Activated naive CD4-positive, alpha-beta T cell treated with anti-CD3 and anti-CD28 coated beads for 36 hours (primary cell): ENCODE measurements around the gene PLCXD3. TPM values are rescaled to one million over a fixed set of nuclear protein-coding genes. Genes with fewer than 3 reads are reported as not detected.

Experiments used
- CTCF ChIA-PET: fragments of 350-600 bp; sonication (Branson Sonifier 250); formaldehyde crosslinking; loops from one replicate; lab custom pipeline; 2021; ENCODE audit warnings: antibody characterized with exemption; lab: Charles Lee
- DNase-seq: peaks from one replicate; pipeline ENCODE4 v3.0.0-alpha.2; 2020
- H3K27ac Mint-ChIP-seq: one replicate; pipeline ENCODE4 v1.8.0; 2021; ENCODE audit warnings: mild to moderate bottlenecking, mixed read lengths
- H3K27me3 Mint-ChIP-seq: one replicate; pipeline ENCODE4 v1.8.0; 2021; ENCODE audit warnings: low read depth, mixed read lengths
- H3K36me3 Mint-ChIP-seq: one replicate; pipeline ENCODE4 v1.8.0; 2021; ENCODE audit warnings: low read depth, mixed read lengths
- H3K4me1 Mint-ChIP-seq: one replicate; pipeline ENCODE4 v1.8.0; 2021; ENCODE audit warnings: low read depth, mixed read lengths
- H3K4me3 Mint-ChIP-seq: one replicate; pipeline ENCODE4 v1.8.0; 2021; ENCODE audit warnings: mild to moderate bottlenecking, moderate library complexity, mixed read lengths
- H3K9me3 Mint-ChIP-seq: one replicate; pipeline ENCODE4 v1.8.0; 2021; ENCODE audit warnings: mixed read lengths
- intact Hi-C: fragments of 100-400 bp; cut with micrococcal nuclease; formaldehyde crosslinking; loops from one replicate; pipeline ENCODE4 v1.15.1; 2023
- total RNA-seq, 2 experiments: library from RNA; stranded (reverse); gene quantifications; one replicate each; pipeline ENCODE4 v1.2.3, GENCODE V29; 2021

The PLCXD3 gene
- total RNA-seq, 2 experiments from 2014 or later: not detected

- intact Hi-C loops: no loop called here
- no peak for DNase-seq
- Mint-ChIP-seq H3K27ac (no peak overlapping the region), H3K36me3 (no peaks in the 10 kb centered on the region), H3K4me1 (no peaks in the 10 kb centered on the region), H3K9me3 (no peaks in the 10 kb centered on the region), H3K27me3 (no peaks in the 10 kb centered on the region), H3K4me3 (no peak overlapping the region)
- CTCF ChIA-PET: no interaction called here
Measured at GRCh38 chr5:41406936-41407335, 103.5 kb downstream of the PLCXD3 start.

GRCh38 chr5:41406424-41406823, 104.0 kb downstream of the PLCXD3 start:
- intact Hi-C loops: no loop called here
- no peak for DNase-seq
- Mint-ChIP-seq H3K4me1 (no peaks in the 10 kb centered on the region), H3K9me3 (peaks cover 2% of the 10 kb centered on the region), H3K36me3 (no peaks in the 10 kb centered on the region), H3K27ac (no peak overlapping the region), H3K4me3 (no peak overlapping the region), H3K27me3 (no peaks in the 10 kb centered on the region)
- CTCF ChIA-PET: no interaction called here

GRCh38 chr5:41404757-41405156, 105.6 kb downstream of the PLCXD3 start:
- H3K4me3 Mint-ChIP-seq: no peak overlapping the region
- intact Hi-C loops: no loop called here
- DNase-seq: no peak

GRCh38 chr5:41403846-41404245, 106.6 kb downstream of the PLCXD3 start:
- Mint-ChIP-seq H3K4me3 (no peak overlapping the region), H3K27me3 (no peaks in the 10 kb centered on the region), H3K27ac (no peak overlapping the region), H3K4me1 (no peaks in the 10 kb centered on the region), H3K9me3 (peaks cover 12% of the 10 kb centered on the region), H3K36me3 (no peaks in the 10 kb centered on the region)
- no peak for DNase-seq
- intact Hi-C loops: no loop called here
- CTCF ChIA-PET: no interaction called here

More at GRCh38 chr5:41404757-41405156, 105.6 kb downstream of the PLCXD3 start:
- Mint-ChIP-seq H3K27ac (no peak overlapping the region), H3K9me3 (peaks cover 5% of the 10 kb centered on the region), H3K27me3 (no peaks in the 10 kb centered on the region), H3K36me3 (no peaks in the 10 kb centered on the region), H3K4me1 (no peaks in the 10 kb centered on the region)
- CTCF ChIA-PET: no interaction called here

GRCh38 chr5:41402845-41403244, 107.6 kb downstream of the PLCXD3 start:
- intact Hi-C loops: no loop called here
- CTCF ChIA-PET: interaction anchor here (0.7 kb wide), 1 partner anchor 500 kb away, joined by 3 read pairs; no protein-coding TSS in a partner anchor
- H3K9me3 Mint-ChIP-seq: peaks cover 21% of the 10 kb centered on the region
- H3K4me1 Mint-ChIP-seq: no peaks in the 10 kb centered on the region
- H3K27me3 Mint-ChIP-seq: no peaks in the 10 kb centered on the region
- no peak overlapping the region for H3K4me3 Mint-ChIP-seq
- no peak overlapping the region for H3K27ac Mint-ChIP-seq
- no peak for DNase-seq
- no peaks in the 10 kb centered on the region for H3K36me3 Mint-ChIP-seq

- intact Hi-C loops: no loop called here
- CTCF ChIA-PET: no interaction called here
- Mint-ChIP-seq H3K27me3 (no peaks in the 10 kb centered on the region), H3K4me3 (no peak overlapping the region), H3K27ac (no peak overlapping the region), H3K4me1 (no peaks in the 10 kb centered on the region), H3K9me3 (peaks cover 28% of the 10 kb centered on the region), H3K36me3 (no peaks in the 10 kb centered on the region)
- no peak for DNase-seq
Measured at GRCh38 chr5:41399839-41400238, 110.6 kb downstream of the PLCXD3 start.

GRCh38 chr5:41392016-41392415, 118.4 kb downstream of the PLCXD3 start:
- no peaks in the 10 kb centered on the region for H3K36me3 Mint-ChIP-seq
- no peak for DNase-seq
- H3K9me3 Mint-ChIP-seq: peaks cover 8% of the 10 kb centered on the region
- intact Hi-C loops: no loop called here
- H3K4me1 Mint-ChIP-seq: no peaks in the 10 kb centered on the region
- CTCF ChIA-PET: no interaction called here
- no peak overlapping the region for H3K27ac Mint-ChIP-seq
- no peaks in the 10 kb centered on the region for H3K27me3 Mint-ChIP-seq
- no peak overlapping the region for H3K4me3 Mint-ChIP-seq

- H3K36me3 Mint-ChIP-seq: no peaks in the 10 kb centered on the region
- H3K4me3 Mint-ChIP-seq: no peak overlapping the region
- DNase-seq: no peak
- H3K27me3 Mint-ChIP-seq: no peaks in the 10 kb centered on the region
- intact Hi-C loops: no loop called here
- no peaks in the 10 kb centered on the region for H3K9me3 Mint-ChIP-seq
- CTCF ChIA-PET: no interaction called here
- no peaks in the 10 kb centered on the region for H3K4me1 Mint-ChIP-seq
- no peak overlapping the region for H3K27ac Mint-ChIP-seq
Measured at GRCh38 chr5:41374631-41375030, 135.8 kb downstream of the PLCXD3 start.

GRCh38 chr5:41373230-41373629, 137.2 kb downstream of the PLCXD3 start:
- DNase-seq: no peak
- H3K27me3 Mint-ChIP-seq: no peaks in the 10 kb centered on the region
- H3K9me3 Mint-ChIP-seq: no peaks in the 10 kb centered on the region
- no peaks in the 10 kb centered on the region for H3K36me3 Mint-ChIP-seq
- H3K27ac Mint-ChIP-seq: no peak overlapping the region
- CTCF ChIA-PET: no interaction called here
- intact Hi-C loops: no loop called here
- no peaks in the 10 kb centered on the region for H3K4me1 Mint-ChIP-seq
- no peak overlapping the region for H3K4me3 Mint-ChIP-seq

- intact Hi-C loops: no loop called here
- CTCF ChIA-PET: interaction anchor here (0.7 kb wide), 1 partner anchor 468 kb away, joined by 3 read pairs; no protein-coding TSS in a partner anchor
- no peak for DNase-seq
- Mint-ChIP-seq H3K4me1 (no peaks in the 10 kb centered on the region), H3K36me3 (no peaks in the 10 kb centered on the region), H3K27me3 (no peaks in the 10 kb centered on the region), H3K27ac (no peak overlapping the region), H3K9me3 (no peaks in the 10 kb centered on the region), H3K4me3 (no peak overlapping the region)
Measured at GRCh38 chr5:41371738-41372137, 138.7 kb downstream of the PLCXD3 start.

GRCh38 chr5:41370482-41370881, 139.9 kb downstream of the PLCXD3 start:
- no peaks in the 10 kb centered on the region for H3K4me1 Mint-ChIP-seq
- no peaks in the 10 kb centered on the region for H3K9me3 Mint-ChIP-seq
- H3K27ac Mint-ChIP-seq: no peak overlapping the region
- CTCF ChIA-PET: no interaction called here
- no peaks in the 10 kb centered on the region for H3K27me3 Mint-ChIP-seq
- intact Hi-C loops: no loop called here
- no peak overlapping the region for H3K4me3 Mint-ChIP-seq
- no peaks in the 10 kb centered on the region for H3K36me3 Mint-ChIP-seq
- DNase-seq: no peak

GRCh38 chr5:41369799-41370198, 140.6 kb downstream of the PLCXD3 start:
- no peak for DNase-seq
- H3K36me3 Mint-ChIP-seq: no peaks in the 10 kb centered on the region
- no peaks in the 10 kb centered on the region for H3K4me1 Mint-ChIP-seq

GRCh38 chr5:41368158-41368557, 142.2 kb downstream of the PLCXD3 start:
- H3K27ac Mint-ChIP-seq: no peak overlapping the region
- no peak overlapping the region for H3K4me3 Mint-ChIP-seq
- H3K4me1 Mint-ChIP-seq: no peaks in the 10 kb centered on the region
- H3K27me3 Mint-ChIP-seq: no peaks in the 10 kb centered on the region
- CTCF ChIA-PET: no interaction called here
- H3K9me3 Mint-ChIP-seq: no peaks in the 10 kb centered on the region
- H3K36me3 Mint-ChIP-seq: no peaks in the 10 kb centered on the region
- no peak for DNase-seq
- intact Hi-C loops: no loop called here

More at GRCh38 chr5:41369799-41370198, 140.6 kb downstream of the PLCXD3 start:
- no peak overlapping the region for H3K27ac Mint-ChIP-seq
- no peak overlapping the region for H3K4me3 Mint-ChIP-seq
- H3K9me3 Mint-ChIP-seq: no peaks in the 10 kb centered on the region
- no peaks in the 10 kb centered on the region for H3K27me3 Mint-ChIP-seq
- CTCF ChIA-PET: no interaction called here
- intact Hi-C loops: no loop called here
